Measurements from ENCODE around the gene GADD45B.

GADD45B gene

GRCh38 chr19:2500156-2500555 lies 24.2 kb downstream of the GADD45B start:
- ChIA-PET CTCF (no interaction called here), POLR2A (interaction anchor here (0.6 kb wide), 1 partner anchor 79 kb away, joined by 7 read pairs; no protein-coding TSS in a partner anchor)
- no peak for TF ChIP-seq ZNF24 (tag by site-specific recombination; IDR thresholded peaks at IDR 0.05)
- no peak for TF ChIP-seq GLI2 (tag by site-specific recombination; IDR thresholded peaks at IDR 0.05; ENCODE audit: borderline replicate concordance, low read depth)
- TF ChIP-seq ZNF391 (tag by site-specific recombination; IDR thresholded peaks at IDR 0.05; ENCODE audit: borderline replicate concordance, low read depth) = no peak
- Histone ChIP-seq H3K36me3 (ENCODE audit: control insufficient read depth in 2 of 2, insufficient read depth in 1 of 2, low read length in 2 of 2) (no peaks in the 10 kb centered on the region), H3K9me3 (ENCODE audit: control insufficient read depth, insufficient read depth, low read depth, low read length) (no peaks in the 10 kb centered on the region), H3K27ac (ENCODE audit: extremely low read depth, low read depth, low read length) (no peak overlapping the region), H3K4me1 (ENCODE audit: control insufficient read depth, insufficient read depth, low read length) (no peaks in the 10 kb centered on the region), H3K4me3 (ENCODE audit: low read depth, low read length) (no peak overlapping the region)

DNA sequence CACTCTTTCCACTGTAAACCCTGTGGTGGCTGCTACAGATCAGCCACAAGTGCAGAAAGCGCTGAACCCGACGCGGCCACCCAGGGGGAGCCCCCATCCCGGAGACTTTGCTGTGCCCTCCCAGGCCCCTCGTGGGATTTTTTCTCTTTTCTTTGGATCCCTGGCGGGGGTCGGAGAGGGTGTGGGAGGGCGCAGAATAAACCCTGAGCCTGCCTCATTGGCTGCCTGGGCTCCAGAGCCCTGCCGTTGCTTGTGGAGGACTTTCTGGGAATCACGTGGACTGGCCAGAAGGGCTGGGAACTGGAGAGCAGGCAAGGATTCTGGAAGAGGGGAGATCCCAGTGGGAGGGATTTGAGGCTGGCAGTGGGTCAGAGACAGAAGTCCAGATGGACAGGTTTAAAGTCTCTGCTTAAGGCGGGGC lies 24.9 kb downstream of the GADD45B start:
- Histone ChIP-seq H3K9me3 (ENCODE audit: control insufficient read depth, insufficient read depth, low read depth, low read length) (no peaks in the 10 kb centered on the region), H3K36me3 (ENCODE audit: control insufficient read depth in 2 of 2, insufficient read depth in 1 of 2, low read length in 2 of 2) (no peaks in the 10 kb centered on the region), H3K4me3 (ENCODE audit: low read depth, low read length) (no peak overlapping the region), H3K4me1 (ENCODE audit: control insufficient read depth, insufficient read depth, low read length) (no peaks in the 10 kb centered on the region), H3K27ac (ENCODE audit: extremely low read depth, low read depth, low read length) (no peak overlapping the region)
- CTCF ChIA-PET = no interaction called here
- POLR2A ChIA-PET = no interaction called here
- no peak for TF ChIP-seq MZF1 (tag by site-specific recombination; IDR thresholded peaks at IDR 0.05; ENCODE audit: borderline replicate concordance)
- TF ChIP-seq, protein P1, sequence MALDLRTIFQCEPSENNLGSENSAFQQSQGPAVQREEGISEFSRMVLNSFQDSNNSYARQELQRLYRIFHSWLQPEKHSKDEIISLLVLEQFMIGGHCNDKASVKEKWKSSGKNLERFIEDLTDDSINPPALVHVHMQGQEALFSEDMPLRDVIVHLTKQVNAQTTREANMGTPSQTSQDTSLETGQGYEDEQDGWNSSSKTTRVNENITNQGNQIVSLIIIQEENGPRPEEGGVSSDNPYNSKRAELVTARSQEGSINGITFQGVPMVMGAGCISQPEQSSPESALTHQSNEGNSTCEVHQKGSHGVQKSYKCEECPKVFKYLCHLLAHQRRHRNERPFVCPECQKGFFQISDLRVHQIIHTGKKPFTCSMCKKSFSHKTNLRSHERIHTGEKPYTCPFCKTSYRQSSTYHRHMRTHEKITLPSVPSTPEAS (tag by site-specific recombination; IDR thresholded peaks at IDR 0.05) = no peak
- TF ChIP-seq, protein P2, sequence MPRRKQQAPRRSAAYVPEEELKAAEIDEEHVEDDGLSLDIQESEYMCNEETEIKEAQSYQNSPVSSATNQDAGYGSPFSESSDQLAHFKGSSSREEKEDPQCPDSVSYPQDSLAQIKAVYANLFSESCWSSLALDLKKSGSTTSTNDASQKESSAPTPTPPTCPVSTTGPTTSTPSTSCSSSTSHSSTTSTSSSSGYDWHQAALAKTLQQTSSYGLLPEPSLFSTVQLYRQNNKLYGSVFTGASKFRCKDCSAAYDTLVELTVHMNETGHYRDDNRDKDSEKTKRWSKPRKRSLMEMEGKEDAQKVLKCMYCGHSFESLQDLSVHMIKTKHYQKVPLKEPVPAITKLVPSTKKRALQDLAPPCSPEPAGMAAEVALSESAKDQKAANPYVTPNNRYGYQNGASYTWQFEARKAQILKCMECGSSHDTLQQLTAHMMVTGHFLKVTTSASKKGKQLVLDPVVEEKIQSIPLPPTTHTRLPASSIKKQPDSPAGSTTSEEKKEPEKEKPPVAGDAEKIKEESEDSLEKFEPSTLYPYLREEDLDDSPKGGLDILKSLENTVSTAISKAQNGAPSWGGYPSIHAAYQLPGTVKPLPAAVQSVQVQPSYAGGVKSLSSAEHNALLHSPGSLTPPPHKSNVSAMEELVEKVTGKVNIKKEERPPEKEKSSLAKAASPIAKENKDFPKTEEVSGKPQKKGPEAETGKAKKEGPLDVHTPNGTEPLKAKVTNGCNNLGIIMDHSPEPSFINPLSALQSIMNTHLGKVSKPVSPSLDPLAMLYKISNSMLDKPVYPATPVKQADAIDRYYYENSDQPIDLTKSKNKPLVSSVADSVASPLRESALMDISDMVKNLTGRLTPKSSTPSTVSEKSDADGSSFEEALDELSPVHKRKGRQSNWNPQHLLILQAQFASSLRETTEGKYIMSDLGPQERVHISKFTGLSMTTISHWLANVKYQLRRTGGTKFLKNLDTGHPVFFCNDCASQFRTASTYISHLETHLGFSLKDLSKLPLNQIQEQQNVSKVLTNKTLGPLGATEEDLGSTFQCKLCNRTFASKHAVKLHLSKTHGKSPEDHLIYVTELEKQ (tag by site-specific recombination; IDR thresholded peaks at IDR 0.05; ENCODE audit: borderline replicate concordance) = no peak
- TF ChIP-seq GLI4 (tag by site-specific recombination; IDR thresholded peaks at IDR 0.05) = no peak
- no peak for TF ChIP-seq ZNF701 (tag by site-specific recombination; IDR thresholded peaks at IDR 0.05)
- no peak for TF ChIP-seq ZNF133 (tag by site-specific recombination; IDR thresholded peaks at IDR 0.05)
- TF ChIP-seq ZNF514 (tag by site-specific recombination; IDR thresholded peaks at IDR 0.05) = no peak
- no peak for TF ChIP-seq ZNF311 (tag by site-specific recombination; IDR thresholded peaks at IDR 0.05; ENCODE audit: borderline replicate concordance)
- no peak for TF ChIP-seq HOXA7 (CRISPR knock-in tag; IDR thresholded peaks at IDR 0.05; ENCODE audit: borderline replicate concordance)
- TF ChIP-seq ZNF670 (tag by site-specific recombination; IDR thresholded peaks at IDR 0.05; ENCODE audit: low read depth) = no peak
- no peak for TF ChIP-seq WT1 (tag by site-specific recombination; IDR thresholded peaks at IDR 0.05)
- TF ChIP-seq ZNF518A (tag by site-specific recombination; conservative IDR thresholded peaks at IDR 0.05; ENCODE audit: low read depth) = no peak
- no peak for TF ChIP-seq ZBTB49 (tag by site-specific recombination; IDR thresholded peaks at IDR 0.05; ENCODE audit: low read depth)
- TF ChIP-seq KLF9 (tag by site-specific recombination; IDR thresholded peaks at IDR 0.05; ENCODE audit: low read depth) = no peak
- no peak for TF ChIP-seq ZNF677 (tag by site-specific recombination; IDR thresholded peaks at IDR 0.05)
- no peak for TF ChIP-seq ZNF555 (tag by site-specific recombination; conservative IDR thresholded peaks at IDR 0.05)
- no peak for TF ChIP-seq EGR2 (tag by site-specific recombination; IDR thresholded peaks at IDR 0.05; ENCODE audit: low read depth)
- no peak for TF ChIP-seq ZIC2 (tag by site-specific recombination; IDR thresholded peaks at IDR 0.05)

All from HEK293 (cell line).